Medulla oblongata (tissue), 1 donor: ENCODE data around the gene COX17.

Experiments
- DNase-seq: peaks from one replicate; pipeline ENCODE4 v3.0.0-alpha.2; 2015; ENCODE audit errors: extremely low spot score

COX17 gene

DNA sequence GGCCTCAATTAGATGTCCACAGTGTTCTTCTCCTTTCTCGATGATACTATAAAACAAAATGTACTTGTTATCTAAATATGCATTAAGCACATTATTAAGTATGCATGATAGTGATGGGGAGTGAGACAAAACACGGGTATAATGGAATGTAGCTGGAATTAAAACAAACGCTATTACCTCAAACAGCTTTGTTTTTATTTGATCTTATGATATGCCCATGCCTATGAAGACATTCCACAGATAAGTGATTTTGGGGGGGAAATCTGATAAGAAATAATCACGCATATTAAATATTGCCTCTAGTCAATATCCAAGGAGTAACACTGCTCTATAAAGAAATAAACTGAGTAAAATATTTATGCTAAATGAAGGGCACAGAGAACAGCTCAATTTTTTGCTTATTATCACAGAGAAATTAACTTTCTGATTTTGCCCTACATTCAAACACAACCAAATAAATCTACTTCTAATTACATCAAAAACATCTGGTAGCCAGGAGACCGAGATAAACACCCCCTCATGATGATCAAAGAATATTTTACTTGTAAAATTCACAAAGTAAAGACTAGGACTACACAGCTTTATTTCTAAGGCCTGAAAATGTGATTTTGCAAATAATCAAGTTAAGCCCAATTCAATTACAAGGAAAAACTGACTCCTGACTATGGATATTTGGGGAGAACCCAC is 1.9 kb downstream of the COX17 start:
- no peak for DNase-seq

DNA sequence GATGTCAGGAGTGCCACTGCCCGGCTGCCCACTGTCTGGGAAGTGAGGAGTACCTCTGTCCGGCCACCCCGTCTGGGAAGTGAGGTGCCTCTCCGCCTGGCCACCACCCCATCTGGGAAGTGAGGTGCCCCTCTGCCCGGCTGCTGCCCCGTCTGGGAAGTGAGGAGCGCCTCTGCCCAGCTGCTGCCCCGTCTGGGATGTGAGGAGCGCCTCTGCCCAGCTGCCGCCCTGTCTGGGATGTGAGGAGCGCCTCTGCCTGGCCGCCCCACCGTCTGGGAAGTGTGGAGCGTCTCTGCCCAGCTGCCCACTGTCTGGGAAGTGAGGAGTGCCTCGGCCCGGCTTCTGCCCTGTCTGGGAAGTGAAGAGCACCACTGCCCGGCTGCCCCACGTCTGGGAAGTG is 3.3 kb downstream of the COX17 start:
- DNase-seq, result no peak

DNA sequence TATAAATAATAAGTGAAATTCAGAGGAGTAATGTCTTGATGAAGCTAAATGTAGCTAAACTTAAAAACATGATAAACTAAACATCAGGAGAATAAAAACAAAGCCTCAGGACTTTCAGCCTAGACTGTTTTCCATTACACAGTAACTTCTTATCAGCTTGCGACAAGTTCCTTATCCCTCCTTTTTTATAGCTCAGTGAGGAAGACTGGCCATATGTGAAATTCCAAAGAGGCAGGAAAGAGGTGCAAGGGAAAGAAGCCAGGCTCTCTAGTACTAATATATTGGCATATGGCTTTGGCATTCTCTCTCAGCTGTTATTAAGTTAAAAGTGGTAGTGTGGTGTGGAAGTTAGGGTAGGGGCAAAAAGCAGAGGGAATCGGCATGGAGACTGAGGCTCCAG is 4.4 kb downstream of the COX17 start:
- no peak for DNase-seq

DNA sequence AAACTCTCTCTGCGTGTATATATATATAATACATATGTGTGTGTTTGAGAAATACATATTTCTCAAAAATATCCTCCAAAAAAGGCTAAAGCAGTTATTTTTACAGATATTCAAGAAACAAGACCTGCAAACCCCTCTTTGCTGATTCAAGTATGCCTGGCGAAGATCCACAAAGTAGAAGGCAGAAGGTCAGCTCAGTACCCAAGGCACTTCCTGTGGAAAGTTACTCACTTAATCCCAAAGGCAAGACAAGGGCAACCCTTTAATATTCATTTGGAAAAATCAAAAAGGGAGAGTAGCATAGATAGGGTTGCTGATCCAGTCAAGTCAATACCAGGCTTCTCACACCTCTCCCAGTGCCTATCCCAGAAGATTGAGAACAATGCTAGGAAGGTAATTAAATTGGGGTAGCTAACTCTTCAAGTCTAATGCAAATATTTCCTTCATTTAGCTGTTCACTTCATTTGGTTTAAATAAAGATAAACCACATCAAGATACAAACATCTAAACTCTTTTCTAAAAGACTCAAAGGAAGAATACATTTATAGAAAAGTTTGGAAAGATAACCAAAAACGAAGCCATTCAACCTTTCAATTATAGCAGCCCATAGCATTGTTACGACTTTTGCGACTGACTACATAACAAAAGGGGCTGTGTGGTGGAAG is 7.2 kb downstream of the COX17 start:
- DNase-seq, result no peak

DNA sequence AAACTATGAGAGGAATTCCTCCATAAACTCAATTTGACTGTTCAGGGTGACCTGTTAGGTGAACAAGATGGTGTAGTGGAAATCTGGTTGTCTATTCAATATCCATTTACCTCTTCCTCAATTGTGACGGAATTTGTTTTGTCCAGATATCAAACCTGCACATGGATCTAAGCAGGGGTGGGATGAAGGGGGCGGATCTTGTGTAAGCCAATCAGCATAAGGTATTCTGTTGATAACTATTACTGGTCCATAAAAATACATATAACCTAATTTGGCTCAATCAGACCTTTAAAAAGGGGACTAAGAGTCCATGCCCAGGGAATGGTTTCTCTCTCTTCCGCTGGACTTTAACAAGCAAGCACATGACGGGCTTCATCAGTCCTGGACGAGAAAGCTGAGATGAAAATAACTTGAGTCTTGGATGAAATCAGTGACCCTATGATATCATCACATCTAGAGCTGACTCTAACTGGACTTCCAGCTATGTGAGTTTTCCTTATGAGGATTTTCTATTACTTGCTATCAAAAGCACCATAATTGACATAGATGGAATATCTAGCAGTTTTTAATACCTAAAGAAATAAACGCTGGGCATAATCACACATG is 11.1 kb downstream of the COX17 start:
- no peak for DNase-seq

DNA sequence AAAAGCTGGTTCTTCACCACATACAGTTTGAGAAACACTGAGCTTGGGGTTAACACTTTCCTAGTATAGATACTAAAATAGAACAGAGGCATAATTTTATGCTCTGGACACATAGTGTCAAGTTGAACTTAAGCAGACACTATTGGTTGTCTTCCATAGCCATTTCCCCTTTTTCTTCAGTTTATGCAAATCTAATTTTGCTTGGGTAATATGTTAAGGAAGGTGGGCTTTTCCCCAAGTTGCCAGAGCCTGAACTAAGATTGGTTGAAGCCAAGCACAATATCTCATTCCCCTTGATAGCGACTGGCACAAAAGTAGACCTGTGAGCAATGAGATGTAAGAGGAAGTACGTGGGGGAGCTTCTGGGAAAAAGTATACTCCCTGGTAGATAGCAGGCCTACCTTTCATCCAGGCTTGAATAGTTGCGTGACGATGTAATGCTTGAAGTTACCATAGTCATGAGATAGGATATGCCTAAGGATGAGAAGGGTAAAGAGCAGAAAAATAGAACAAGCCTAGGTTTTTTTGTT is 12.3 kb downstream of the COX17 start:
- no peak for DNase-seq

DNA sequence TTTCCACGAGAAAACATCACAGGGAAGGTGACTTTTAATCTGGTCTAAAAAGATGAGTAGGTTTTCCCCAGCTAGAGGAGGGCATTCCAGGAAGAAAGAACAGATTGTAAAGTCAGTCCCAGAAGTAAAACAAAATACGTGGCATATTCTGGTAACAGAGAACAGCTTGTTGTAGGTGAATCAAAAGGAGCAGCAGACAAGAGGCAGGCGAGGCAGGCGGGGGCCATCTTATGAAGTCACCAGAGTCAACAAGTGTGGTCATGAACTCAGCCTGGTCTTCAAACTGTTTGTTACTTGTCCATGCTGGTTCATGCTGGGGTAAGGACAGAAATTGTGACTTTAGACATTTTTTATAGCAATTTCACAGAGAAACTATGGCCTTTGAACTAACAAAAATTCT is 12.8 kb downstream of the COX17 start:
- DNase-seq, result no peak

DNA sequence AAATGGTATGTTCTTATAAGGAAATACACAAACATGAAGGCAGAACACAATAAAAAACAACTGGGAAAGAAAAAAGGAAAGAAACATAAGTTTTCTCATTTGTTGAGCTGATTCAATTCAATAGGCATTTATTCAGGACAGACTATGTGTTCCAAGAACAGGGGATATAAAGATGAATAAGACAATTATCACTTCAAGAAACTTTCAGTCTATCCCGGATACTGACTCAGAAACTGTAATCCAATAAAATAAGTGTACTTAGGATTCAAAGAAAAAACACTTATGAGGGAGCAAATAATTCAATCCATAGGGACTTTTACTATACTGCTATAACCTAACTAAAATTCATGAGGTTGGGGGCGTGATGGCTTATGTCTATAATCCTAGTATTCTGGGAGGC is 13.3 kb downstream of the COX17 start:
- no peak for DNase-seq

DNA sequence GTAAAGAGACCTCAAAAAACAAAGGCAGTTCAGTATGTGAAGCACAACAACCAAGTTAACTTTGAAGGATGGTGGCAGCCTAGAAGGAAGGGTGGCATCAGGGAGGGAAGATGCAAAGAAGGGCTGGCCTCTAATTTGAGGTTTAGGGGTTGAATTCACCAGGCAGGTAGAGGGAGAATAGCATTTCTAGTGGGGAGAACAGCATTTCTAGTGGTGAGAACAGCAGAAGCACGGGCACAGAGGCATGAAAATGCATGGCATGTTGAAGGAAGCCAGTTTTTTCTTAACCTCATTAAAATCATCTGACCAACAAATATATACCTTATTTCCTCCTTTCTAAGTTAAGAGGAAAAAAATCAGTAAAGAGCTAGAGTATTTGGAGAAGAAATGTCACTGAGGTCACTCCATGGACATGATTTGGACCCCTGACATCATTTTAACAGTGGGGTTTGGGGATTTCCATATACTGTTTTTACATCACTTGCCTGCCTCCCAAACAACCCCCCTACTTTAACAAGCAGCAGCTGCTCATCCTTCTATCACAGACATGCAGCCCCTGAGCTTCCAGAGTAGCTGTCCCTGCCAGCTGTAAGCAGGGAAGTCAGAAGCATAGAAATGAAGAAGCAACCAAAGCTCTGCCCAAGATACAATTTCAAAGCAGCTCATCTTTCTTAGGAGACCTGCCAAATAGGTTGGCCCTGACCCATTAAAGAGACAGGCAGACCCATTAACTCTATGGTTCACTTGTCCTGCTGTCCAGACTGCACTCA is 14.4 kb downstream of the COX17 start:
- DNase-seq, result no peak

DNA sequence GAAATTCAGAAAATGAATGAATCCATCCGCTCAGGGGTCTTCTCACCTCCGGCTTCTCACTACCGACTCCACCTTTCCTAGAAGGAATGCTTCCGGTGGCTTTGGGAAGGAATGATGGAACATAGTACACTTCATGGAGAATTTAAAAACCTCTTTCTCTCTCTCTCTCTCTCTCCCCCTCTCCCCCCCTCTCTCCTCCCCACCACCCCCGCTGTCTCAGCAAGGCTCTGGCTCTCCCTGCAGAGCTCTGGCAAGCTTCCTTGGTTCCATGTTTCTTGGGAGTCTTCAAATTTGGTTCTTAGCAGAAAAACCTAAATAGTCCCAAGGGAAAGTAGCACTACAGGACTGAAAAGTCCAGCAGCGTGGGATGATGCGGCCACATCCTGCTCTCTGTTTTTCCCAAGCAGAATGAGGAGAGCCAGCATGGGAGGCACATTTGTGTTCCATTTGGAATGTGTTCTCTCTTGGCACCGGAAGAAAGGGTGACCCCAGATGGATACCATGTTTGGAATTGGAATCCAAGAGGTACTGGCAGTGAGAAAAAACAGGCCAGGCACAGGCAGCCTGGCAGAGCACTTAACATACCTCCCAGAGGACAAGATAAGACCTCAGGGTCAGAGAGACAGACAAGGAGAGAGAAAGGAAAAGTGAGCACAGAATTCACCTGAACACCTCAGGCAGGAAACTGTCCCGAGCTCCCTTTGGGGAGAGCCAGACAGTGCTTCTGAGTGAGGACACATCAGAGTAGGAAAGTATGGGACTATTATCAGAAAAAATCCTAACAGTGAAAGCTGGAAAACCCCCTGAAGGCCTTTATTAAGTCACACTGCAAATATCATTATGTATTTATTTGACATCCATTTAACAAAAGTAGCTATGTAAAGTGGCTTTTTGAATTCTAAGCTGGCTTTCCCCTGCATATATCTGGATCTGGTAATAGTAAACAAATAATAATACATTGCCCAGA is 16.4 kb downstream of the COX17 start, which contains the start of gene POPDC2:
TSS of gene POPDC2 (minus strand) at position 116 of the 967 bp plus-strand sequence. CDS start 166 bp downstream, outside the sequence.
- no peak for DNase-seq

DNA sequence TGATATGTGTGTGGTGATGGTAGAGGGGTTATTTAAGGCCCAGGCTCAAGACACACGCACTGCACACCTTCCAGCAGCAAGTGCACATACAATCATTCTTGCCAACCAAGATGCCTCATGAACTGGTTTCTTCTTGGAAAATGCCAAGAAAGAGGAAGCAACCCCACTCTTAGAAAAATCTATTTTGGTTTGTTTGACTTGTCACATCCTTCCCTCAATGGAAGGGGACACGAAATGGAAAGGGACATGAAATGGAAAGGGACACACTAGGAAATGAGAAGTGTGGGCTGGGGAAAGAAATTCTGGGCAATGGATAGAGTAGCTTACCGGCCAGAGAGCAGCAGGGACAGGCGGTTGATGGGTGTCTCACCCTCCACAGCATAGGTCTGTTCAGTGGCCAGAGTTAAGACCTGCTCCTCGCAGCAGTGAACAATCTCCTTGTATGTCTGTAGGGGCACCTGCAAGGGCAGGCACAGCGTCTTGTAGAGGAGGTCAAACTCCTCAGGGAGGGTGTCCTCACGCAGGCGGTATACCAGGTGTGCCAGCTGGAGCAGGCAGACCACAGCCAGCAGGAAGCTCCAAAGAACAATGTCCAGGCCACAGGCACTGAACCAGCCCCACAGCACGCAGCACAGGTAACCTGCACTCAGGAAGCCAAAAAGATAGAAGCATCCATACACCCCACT is 17.5 kb downstream of the COX17 start:
- peak; percentile 26 for DNase-seq

DNA sequence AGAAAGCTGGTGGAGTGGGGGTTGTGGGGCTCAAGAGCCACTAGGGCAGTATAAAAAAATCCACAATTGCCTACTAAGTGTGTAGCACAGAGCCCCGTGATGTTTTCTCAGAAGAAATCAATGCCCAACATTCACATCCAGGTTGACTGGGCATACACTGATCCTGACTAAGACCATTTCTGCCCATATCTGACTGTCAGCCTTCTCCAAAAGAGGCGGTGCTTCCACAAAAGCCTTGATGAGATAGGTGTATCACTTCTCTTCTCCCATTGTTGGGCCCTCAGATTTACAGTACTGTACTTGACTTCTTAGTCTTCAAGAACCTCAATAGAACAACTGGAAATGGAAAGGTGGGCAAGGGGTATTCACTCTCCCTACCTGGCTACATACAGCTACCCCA is 18.2 kb downstream of the COX17 start:
- DNase-seq, result no peak

DNA sequence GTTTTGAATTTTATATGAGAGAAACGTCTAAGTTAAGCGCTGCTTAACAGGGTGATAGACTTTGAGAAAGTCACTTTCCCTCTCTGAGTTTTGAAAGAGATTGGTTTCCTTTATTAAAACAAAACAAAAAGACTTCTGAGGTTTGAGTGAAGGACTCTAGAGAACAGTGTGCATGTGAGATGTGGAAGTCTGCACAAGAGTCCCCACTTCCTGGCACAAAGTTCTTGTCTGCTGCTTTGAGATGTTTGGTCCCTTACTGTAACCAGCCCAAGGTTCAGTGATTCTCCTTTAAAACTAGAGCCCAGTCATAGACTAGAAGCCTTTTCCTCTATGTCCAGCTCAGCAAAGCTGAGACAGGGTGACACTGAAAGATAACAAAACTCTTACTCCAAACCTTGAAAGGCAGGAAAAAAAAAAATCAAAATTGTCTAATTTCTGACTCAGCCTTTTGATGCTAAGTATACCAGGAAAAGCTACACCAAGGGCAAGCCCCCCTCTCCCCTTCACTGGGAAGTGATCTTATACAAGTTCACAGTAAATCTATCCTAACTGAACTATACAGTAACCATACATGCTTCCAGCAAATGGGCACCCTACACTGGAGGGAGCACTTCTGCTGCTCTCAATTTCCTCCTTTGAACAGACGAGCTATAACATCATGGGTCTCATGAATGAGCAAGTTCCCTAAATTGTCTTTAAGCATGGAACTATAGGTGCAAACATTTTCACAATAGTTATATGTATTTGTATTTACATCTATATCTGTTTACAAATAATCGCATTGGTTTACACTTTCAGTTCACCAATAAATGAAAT is 19.1 kb downstream of the COX17 start:
- DNase-seq, result peak; percentile 56

DNA sequence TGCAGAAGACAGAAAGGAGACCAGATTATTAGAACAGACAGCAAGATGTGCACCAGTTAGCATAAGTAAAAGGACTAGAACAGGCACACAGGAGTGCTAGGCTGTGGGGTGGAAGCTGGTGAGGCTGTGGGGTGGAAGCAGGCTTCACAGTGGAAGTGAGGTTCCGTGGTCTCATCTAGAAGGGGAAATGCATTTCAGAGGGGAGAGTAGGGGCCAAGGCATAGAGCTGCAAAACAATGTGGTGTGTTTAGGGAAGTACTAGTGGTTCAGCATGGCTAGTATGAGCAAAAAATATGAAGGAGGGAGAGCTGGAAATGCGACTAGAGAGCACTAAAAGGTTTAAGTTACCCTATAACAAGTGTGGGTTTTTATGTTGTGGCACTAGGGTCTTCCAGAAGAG is 23.3 kb downstream of the COX17 start:
- DNase-seq, result no peak

DNA sequence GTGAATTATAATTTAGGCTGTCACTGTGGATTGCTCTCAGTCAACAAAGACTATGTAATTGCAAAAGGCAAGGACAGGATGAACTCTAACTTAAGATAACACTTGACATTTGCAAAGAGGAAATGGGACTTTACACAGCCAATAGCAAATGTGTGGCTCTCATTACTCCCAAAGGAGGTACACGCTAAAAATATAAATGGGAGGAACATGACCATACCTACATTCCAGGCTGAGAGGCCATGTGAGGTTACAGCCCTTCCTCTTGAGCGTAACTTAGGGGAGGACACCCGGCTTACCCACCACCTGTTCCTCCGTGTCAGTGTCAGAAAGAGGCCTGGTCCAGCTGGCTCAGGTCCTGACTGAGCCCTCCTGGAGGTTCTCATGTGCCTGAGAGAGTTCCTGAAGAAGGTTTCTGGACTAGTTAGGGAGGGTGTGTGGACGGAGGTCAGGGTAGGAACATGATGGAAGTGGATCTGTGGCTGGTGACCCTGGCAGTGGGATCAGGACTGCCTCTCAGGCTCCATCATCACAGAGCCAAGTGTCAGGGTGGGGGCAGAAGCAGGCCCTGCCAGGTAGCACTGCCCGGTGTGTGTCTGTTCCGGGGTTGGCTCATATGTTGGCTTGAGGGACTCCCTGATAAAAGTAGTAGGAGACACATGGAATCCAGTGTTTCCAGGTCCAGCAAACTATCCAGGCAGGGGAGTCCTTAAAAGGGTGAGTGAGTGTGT is 24.7 kb downstream of the COX17 start:
- DNase-seq, result no peak

DNA sequence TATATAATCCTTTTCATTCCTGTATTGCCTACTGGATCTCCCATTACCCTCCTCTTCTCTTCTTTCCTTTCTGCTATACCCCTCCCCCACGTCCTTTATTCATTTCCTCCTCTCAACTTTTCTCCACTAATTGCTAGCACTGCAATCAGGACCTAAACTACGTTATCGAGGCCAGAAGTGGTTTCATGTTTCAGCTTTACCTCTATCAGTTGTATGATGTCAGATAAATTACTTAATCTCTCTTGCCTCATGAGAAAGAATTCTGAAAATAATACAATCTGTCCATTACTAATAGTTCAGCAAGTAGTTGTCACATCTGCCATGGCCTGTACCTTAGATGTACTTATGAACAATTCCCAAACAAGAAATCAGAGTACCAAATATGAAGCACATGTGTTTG is 27.4 kb downstream of the COX17 start:
- DNase-seq, result no peak

DNA sequence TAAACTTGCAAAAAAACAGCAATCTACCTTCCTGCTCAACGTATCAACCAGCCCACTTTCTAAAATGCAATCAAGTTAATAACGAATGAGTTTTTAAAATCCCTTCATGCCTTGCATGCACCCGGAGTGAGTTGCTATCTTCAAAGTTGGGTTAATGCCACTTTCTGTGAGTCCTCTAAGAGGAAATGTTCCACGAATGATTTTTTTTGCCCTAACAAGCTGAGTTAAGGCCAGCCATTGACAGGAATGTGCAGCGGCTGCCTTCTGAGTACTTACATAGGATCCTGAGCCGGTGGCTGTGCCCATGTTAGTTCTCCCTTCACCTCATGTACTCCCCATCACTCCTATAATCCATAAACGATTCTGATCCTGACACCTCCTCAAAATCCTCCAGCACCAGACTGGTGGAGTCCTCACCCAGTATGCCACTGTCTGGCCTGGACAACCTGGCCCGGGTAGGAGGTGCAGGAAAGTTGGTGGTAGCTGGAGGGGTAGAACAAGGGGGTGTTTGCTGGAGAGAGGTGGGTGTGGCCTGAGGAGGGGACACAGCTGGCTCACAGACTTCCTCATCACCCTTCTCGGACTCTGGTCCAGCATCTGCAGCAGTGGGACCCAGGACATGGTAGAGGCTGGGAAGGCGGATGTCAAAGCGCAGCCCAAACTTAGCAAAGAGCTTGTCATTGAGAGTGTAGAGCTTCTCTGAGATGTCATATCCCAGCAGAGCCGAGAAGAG is 29.2 kb downstream of the COX17 start:
- no peak for DNase-seq

DNA sequence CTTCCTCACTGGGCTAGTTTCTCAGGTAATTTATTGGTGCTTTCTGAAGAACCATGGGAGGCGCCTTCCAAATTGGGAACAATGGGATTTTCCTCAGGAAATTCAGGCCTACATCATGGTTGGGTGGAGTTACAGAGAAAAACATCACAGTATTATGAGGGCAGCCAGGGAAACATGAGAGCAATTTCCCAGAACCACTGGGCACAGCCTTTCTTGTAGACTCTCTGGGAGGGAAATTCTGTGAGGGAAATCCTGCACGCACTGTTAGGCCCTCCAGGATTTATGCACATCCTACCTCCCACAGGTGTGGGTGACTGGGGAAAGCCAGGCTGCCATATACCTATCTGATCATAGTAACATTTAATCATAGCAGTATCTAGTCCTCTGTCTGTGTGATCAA is 30.0 kb downstream of the COX17 start:
- no peak for DNase-seq
